RWPE2 (cell line): Measurements from ENCODE around the gene VEZT.

Source experiments
- ATAC-seq: fragments of 200-7000 bp; cut with Tn5 transposase; 3 replicates; pipeline ENCODE4 v1.9.1; 2021; ENCODE audit warnings: low read depth
- DNase-seq: peaks from one replicate; pipeline ENCODE4 v3.0.0-alpha.2; 2020; ENCODE audit warnings: low spot score
- H3K27ac ChIP-seq: fragments of 450-650 bp; 2 replicates; pipeline ENCODE4 v1.5.1; 2017; ENCODE audit warnings: mild to moderate bottlenecking; ENCODE audit not compliant: poor library complexity, severe bottlenecking
- H3K27me3 ChIP-seq: fragments of 250-450 bp; sonication (Bioruptor Pico); 2 replicates; pipeline ENCODE4 v1.5.1; 2021; ENCODE audit warnings: mild to moderate bottlenecking, moderate library complexity; ENCODE audit not compliant: insufficient read depth, poor library complexity, severe bottlenecking
- H3K36me3 ChIP-seq: fragments of 250-450 bp; sonication (Bioruptor Pico); 2 replicates; pipeline ENCODE4 v1.5.1; 2020; ENCODE audit warnings: low read depth, mild to moderate bottlenecking, moderate library complexity
- H3K4me1 ChIP-seq: fragments of 250-450 bp; sonication (Bioruptor Pico); 2 replicates; pipeline ENCODE4 v1.5.1; 2021; ENCODE audit warnings: mild to moderate bottlenecking, moderate library complexity; ENCODE audit not compliant: insufficient read depth, poor library complexity, severe bottlenecking
- H3K4me3 ChIP-seq: fragments of 250-450 bp; sonication (Bioruptor Pico); 2 replicates; pipeline ENCODE4 v1.5.1; 2021; ENCODE audit warnings: mild to moderate bottlenecking, moderate library complexity; ENCODE audit not compliant: severe bottlenecking
- H3K9me3 ChIP-seq: fragments of 250-450 bp; sonication (Bioruptor Pico); 2 replicates; pipeline ENCODE4 v1.5.1; 2021; ENCODE audit warnings: mild to moderate bottlenecking, moderate library complexity; ENCODE audit not compliant: severe bottlenecking
- CTCF ChIP-seq: fragments of 450-650 bp; IDR thresholded peaks from one replicate; pipeline ENCODE4 v1.5.1; 2017; ENCODE audit warnings: mild to moderate bottlenecking, moderate library complexity; ENCODE audit not compliant: poor library complexity, severe bottlenecking

VEZT gene

GRCh38 chr12:95184121-95184520 is 33.5 kb upstream of the VEZT start:
- Histone ChIP-seq H3K27me3 (no peaks in the 10 kb centered on the region), H3K9me3 (no peaks in the 10 kb centered on the region), H3K27ac (no peak overlapping the region), H3K4me3 (no peak overlapping the region), H3K36me3 (peaks cover 34% of the 10 kb centered on the region), H3K4me1 (peaks cover 7% of the 10 kb centered on the region)
- no peak for TF ChIP-seq CTCF
- DNase-seq (no peak), ATAC-seq (no peak)

GRCh38 chr12:95185072-95185471 is 32.5 kb upstream of the VEZT start:
- no peak overlapping the region for H3K4me3 ChIP-seq
- no peak for TF ChIP-seq CTCF
- no peak overlapping the region for H3K27ac ChIP-seq
- DNase-seq (no peak), ATAC-seq (no peak)
- peaks cover 40% of the 10 kb centered on the region for H3K36me3 ChIP-seq
- H3K4me1 ChIP-seq = peaks cover 3% of the 10 kb centered on the region
- no peaks in the 10 kb centered on the region for H3K27me3 ChIP-seq
- H3K9me3 ChIP-seq = no peaks in the 10 kb centered on the region

- Histone ChIP-seq H3K27ac (no peak overlapping the region), H3K36me3 (peaks cover 47% of the 10 kb centered on the region), H3K4me1 (peaks cover 3% of the 10 kb centered on the region), H3K4me3 (no peak overlapping the region), H3K9me3 (no peaks in the 10 kb centered on the region), H3K27me3 (no peaks in the 10 kb centered on the region)
- no peak for TF ChIP-seq CTCF
- ATAC-seq (no peak), DNase-seq (no peak)
These were observed 31.8 kb upstream of the VEZT start for GRCh38 chr12:95185854-95186253.

GRCh38 chr12:95187865-95188415 is 29.7 kb upstream of the VEZT start:
- H3K36me3 ChIP-seq = peaks cover 58% of the 10 kb centered on the region
- ATAC-seq (no peak), DNase-seq (no peak)
- no peak overlapping the region for H3K4me3 ChIP-seq
- TF ChIP-seq CTCF = no peak
- H3K27ac ChIP-seq = no peak overlapping the region
- H3K4me1 ChIP-seq = no peaks in the 10 kb centered on the region
- no peaks in the 10 kb centered on the region for H3K27me3 ChIP-seq
- no peaks in the 10 kb centered on the region for H3K9me3 ChIP-seq

GRCh38 chr12:95191060-95191696 is 26.4 kb upstream of the VEZT start:
- DNase-seq (no peak), ATAC-seq (no peak)
- peaks cover 4% of the 10 kb centered on the region for H3K4me1 ChIP-seq
- no peak for TF ChIP-seq CTCF
- H3K27me3 ChIP-seq = no peaks in the 10 kb centered on the region
- H3K27ac ChIP-seq = no peak overlapping the region
- H3K4me3 ChIP-seq = no peak overlapping the region
- H3K9me3 ChIP-seq = no peaks in the 10 kb centered on the region
- peaks cover 44% of the 10 kb centered on the region for H3K36me3 ChIP-seq
